Caco-2 (cell line): ENCODE data around the gene MLN. TPM values are rescaled to one million over a fixed set of nuclear protein-coding genes. Genes with fewer than 3 reads are reported as not detected.
A peak's percentile ranks its signal among the peaks of the same experiment; 100 is the strongest.

Experiments used
- BruUV-seq: library from RNA; stranded (reverse); fragments of 400-500 nt; replicated peaks from 2 replicates; lab custom pipeline; 2021; lab: Mats Ljungman, UMichigan
- CTCF ChIA-PET: fragments of 300-600 bp; sonication (Branson Sonifier 250); formaldehyde crosslinking; loops from one replicate; lab custom pipeline; 2022; ENCODE audit warnings: antibody characterized with exemption; lab: Charles Lee
- POLR2A ChIA-PET: fragments of 300-600 bp; sonication (Branson Sonifier 250); formaldehyde crosslinking; loops from one replicate; lab custom pipeline; 2022; ENCODE audit warnings: antibody characterized with exemption; lab: Charles Lee
- DNase-seq, 2 experiments: peaks; one replicate each; pipeline versions ENCODE4 v3.0.0 to v3.0.0-alpha.2; 2020 to 2022
- H3K27me3 ChIP-seq: replicated peaks from 2 replicates; pipeline ENCODE4 v1.6.0; 2011; ENCODE audit warnings: low read length; ENCODE audit not compliant: control insufficient read depth, insufficient read depth
- H3K36me3 ChIP-seq: 2 replicates; pipeline ENCODE4 v1.5.1; 2011; ENCODE audit warnings: low read length; ENCODE audit not compliant: control insufficient read depth, insufficient read depth
- H3K4me1 ChIP-seq: fragments of 250-450 bp; sonication (Bioruptor Pico); 2 replicates; pipeline ENCODE4 v1.5.1; 2020; ENCODE audit warnings: mild to moderate bottlenecking
- H3K4me3 ChIP-seq: 2 replicates; pipeline ENCODE4 v1.5.1; 2011; ENCODE audit warnings: low read depth, mild to moderate bottlenecking, control low read depth, low read length
- H3K9me3 ChIP-seq: fragments of 250-450 bp; sonication (Bioruptor Pico); 2 replicates; pipeline ENCODE4 v1.5.1; 2020; ENCODE audit warnings: mild to moderate bottlenecking, moderate library complexity
- H3K27ac Mint-ChIP-seq: one replicate; pipeline ENCODE4 v1.8.0; 2022; ENCODE audit warnings: mixed read lengths; ENCODE audit not compliant: unreplicated experiment
- H3K27me3 Mint-ChIP-seq: one replicate; pipeline ENCODE4 v1.8.0; 2022; ENCODE audit warnings: mixed read lengths; ENCODE audit not compliant: insufficient read depth, unreplicated experiment
- H3K36me3 Mint-ChIP-seq: one replicate; pipeline ENCODE4 v1.8.0; 2022; ENCODE audit warnings: mild to moderate bottlenecking, mixed read lengths; ENCODE audit not compliant: insufficient read depth, unreplicated experiment
- H3K4me1 Mint-ChIP-seq: one replicate; pipeline ENCODE4 v1.8.0; 2022; ENCODE audit warnings: low read depth, mixed read lengths; ENCODE audit not compliant: unreplicated experiment
- H3K4me3 Mint-ChIP-seq: one replicate; pipeline ENCODE4 v1.8.0; 2022; ENCODE audit warnings: mild to moderate bottlenecking, moderate library complexity, mixed read lengths; ENCODE audit not compliant: unreplicated experiment
- H3K9me3 Mint-ChIP-seq: one replicate; pipeline ENCODE4 v1.8.0; 2022; ENCODE audit warnings: mixed read lengths; ENCODE audit not compliant: unreplicated experiment
- intact Hi-C: fragments of 100-400 bp; cut with micrococcal nuclease; formaldehyde crosslinking; loops from one replicate; pipeline ENCODE4 v1.10.0; 2022; ENCODE audit not compliant: unreplicated experiment
- total RNA-seq: library from RNA; stranded (reverse); gene quantifications from 2 replicates; pipeline ENCODE4 v1.2.3, GENCODE V29; 2022
- TF ChIP-seq, protein P1 (sequence below), 2 experiments: fragments of 200-600 bp in 1 of 2; IDR thresholded peaks; 1 replicate in 1 of 2; 2 replicates in 1 of 2; pipeline versions ENCODE4 v1.5.1 to v1.8.0; 2011 to 2022; ENCODE audit warnings: antibody characterized with exemption in 1 of 2, control low read depth in 1 of 2, inconsistent platforms in 1 of 2, low read depth in 1 of 2, low read length in 1 of 2, mild to moderate bottlenecking in 1 of 2, moderate library complexity in 1 of 2; ENCODE audit not compliant: insufficient read depth in 1 of 2, severe bottlenecking in 1 of 2, unreplicated experiment in 1 of 2

Gene MLN
- total RNA-seq, 1 experiment from 2014 or later = not detected

- TF ChIP-seq, protein P1, sequence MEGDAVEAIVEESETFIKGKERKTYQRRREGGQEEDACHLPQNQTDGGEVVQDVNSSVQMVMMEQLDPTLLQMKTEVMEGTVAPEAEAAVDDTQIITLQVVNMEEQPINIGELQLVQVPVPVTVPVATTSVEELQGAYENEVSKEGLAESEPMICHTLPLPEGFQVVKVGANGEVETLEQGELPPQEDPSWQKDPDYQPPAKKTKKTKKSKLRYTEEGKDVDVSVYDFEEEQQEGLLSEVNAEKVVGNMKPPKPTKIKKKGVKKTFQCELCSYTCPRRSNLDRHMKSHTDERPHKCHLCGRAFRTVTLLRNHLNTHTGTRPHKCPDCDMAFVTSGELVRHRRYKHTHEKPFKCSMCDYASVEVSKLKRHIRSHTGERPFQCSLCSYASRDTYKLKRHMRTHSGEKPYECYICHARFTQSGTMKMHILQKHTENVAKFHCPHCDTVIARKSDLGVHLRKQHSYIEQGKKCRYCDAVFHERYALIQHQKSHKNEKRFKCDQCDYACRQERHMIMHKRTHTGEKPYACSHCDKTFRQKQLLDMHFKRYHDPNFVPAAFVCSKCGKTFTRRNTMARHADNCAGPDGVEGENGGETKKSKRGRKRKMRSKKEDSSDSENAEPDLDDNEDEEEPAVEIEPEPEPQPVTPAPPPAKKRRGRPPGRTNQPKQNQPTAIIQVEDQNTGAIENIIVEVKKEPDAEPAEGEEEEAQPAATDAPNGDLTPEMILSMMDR (IDR thresholded peaks at IDR 0.05; ENCODE audit: insufficient read depth in 1 of 2, low read depth in 1 of 2, low read length in 1 of 2, severe bottlenecking in 1 of 2, unreplicated experiment in 1 of 2) = no peak
- POLR2A ChIA-PET = no interaction called here
- H3K36me3 Mint-ChIP-seq = peaks cover 26% of the 10 kb centered on the region
Observed at GRCh38 chr6:33772902-33773472, 30.8 kb downstream of the MLN start.

DNA sequence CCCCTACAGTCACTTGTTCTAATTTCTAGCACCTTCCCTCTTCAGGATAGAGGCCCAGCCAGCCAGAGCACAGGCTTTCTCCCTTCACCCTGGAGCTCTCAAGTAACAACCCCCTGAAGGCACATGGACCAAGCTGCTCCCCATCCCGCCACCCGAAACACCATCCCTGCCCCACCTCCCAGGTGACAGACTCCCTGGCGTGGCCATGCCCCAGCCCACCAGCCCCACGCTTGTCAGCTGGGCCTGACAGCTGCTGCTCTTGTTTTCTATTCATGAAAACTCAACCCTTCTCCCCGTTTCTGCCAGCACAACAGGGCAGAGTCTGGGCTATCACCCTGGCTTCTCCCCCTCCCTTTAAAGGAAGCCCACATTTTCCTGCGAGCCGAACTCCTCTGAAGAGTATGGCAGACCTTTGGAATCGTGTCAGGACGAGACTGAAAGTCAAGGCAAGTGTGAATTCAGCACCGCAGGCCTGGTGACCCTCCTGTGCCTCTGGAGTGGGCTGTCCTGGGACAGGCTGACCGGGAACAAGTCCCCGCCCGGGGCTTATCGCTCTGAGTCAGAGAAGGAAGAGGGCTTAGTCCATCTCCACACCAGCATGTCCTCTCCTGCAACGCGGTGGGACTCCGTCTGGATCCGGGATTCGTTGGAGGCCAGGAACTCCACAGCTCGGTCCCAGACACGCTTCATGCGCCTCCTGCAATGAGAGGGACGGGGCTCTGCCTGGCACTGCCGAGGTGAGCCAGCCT, 31.5 kb downstream of the MLN start:
- Histone ChIP-seq H3K4me3 (no peak overlapping the region), H3K4me1 (no peaks in the 10 kb centered on the region), H3K27me3 (no peaks in the 10 kb centered on the region), H3K9me3 (no peaks in the 10 kb centered on the region), H3K36me3 (peaks cover 3% of the 10 kb centered on the region; the same call in 1 of the 2 replicates)
- no peak for DNase-seq
- Mint-ChIP-seq H3K27me3 (no peaks in the 10 kb centered on the region), H3K4me3 (no peak overlapping the region), H3K27ac (no peak overlapping the region), H3K36me3 (peaks cover 19% of the 10 kb centered on the region), H3K4me1 (no peaks in the 10 kb centered on the region), H3K9me3 (no peaks in the 10 kb centered on the region)
- no TSS peak for BruUV-seq
- POLR2A ChIA-PET = no interaction called here
- CTCF ChIA-PET = interaction anchor here (0.6 to 1.4 kb wide), 4 partner anchors 8 to 256 kb away, joined by 3 read pairs; no protein-coding TSS in a partner anchor
- TF ChIP-seq, protein P1 (IDR thresholded peaks at IDR 0.05; ENCODE audit: insufficient read depth in 1 of 2, low read depth in 1 of 2, low read length in 1 of 2, severe bottlenecking in 1 of 2, unreplicated experiment in 1 of 2) = no peak
- intact Hi-C loops = no loop called here

More at GRCh38 chr6:33772902-33773472, 30.8 kb downstream of the MLN start:
- no peaks in the 10 kb centered on the region for H3K9me3 ChIP-seq
- intact Hi-C loops = no loop called here
- Mint-ChIP-seq H3K27me3 (no peaks in the 10 kb centered on the region), H3K9me3 (no peaks in the 10 kb centered on the region), H3K4me3 (no peak overlapping the region), H3K4me1 (no peaks in the 10 kb centered on the region), H3K27ac (no peak overlapping the region)
- CTCF ChIA-PET = no interaction called here
- H3K4me3 ChIP-seq = no peak overlapping the region
- no TSS peak for BruUV-seq
- no peak for DNase-seq
- H3K36me3 ChIP-seq = peaks cover 3% of the 10 kb centered on the region
- H3K27me3 ChIP-seq = no peaks in the 10 kb centered on the region
- no peaks in the 10 kb centered on the region for H3K4me1 ChIP-seq

DNA sequence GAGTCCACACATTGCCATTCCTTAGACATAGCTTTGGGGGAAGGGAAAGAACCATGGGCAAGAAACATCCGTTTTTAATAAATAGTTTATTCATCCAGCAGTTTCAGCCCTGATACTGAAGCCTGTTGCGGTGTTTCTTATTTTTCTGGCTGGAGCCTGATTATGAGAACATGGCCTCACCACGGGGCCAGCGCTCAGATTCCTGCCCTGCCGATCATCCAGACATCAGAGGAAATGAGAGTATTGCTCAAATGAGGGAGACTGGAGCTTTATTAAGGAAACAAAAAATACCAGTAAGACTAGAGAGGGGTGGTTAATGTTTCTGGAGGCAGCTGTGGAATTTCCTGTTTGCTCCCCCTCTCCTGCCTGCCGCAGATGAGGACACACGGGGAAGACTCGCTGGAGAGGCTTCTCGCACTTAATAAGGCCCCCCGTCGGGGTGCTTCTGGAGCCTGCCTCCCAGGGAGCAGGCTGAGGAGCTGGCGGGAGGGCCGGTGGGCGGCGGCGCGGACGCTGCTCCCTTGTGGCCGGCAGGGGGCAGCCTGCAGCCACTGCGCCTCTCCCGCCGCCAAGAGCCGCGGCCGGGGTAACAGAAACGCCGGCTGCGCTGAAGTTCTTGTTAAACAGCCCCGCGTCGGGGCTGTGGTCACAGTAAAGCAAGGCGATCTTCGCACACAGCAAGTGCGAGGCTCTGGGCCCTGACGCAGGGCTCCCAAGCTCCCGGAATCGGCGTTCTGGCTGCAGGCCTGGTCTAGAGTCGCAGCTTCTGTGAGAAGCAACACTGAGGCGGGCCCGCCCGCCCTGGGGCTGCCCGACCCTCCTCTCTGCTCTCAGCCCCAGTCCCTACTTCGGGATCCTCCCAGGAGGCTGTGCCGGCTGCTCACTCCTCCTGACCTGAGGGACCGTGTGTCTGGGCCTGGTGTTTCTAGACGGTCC, 32.4 kb downstream of the MLN start:
- Mint-ChIP-seq H3K9me3 (no peaks in the 10 kb centered on the region), H3K36me3 (peaks cover 16% of the 10 kb centered on the region), H3K4me3 (no peak overlapping the region), H3K27ac (no peak overlapping the region), H3K27me3 (no peaks in the 10 kb centered on the region), H3K4me1 (no peaks in the 10 kb centered on the region)
- no peaks in the 10 kb centered on the region for H3K9me3 ChIP-seq
- peaks cover 3% of the 10 kb centered on the region; the same call in 1 of the 2 replicates for H3K36me3 ChIP-seq
- H3K4me3 ChIP-seq = no peak overlapping the region
- POLR2A ChIA-PET = no interaction called here
- CTCF ChIA-PET = interaction anchor here (1.0 to 1.4 kb wide), 4 partner anchors 9 to 256 kb away, joined by 3 read pairs; no protein-coding TSS in a partner anchor
- TF ChIP-seq, protein P1 (IDR thresholded peaks at IDR 0.05; ENCODE audit: insufficient read depth in 1 of 2, low read depth in 1 of 2, low read length in 1 of 2, severe bottlenecking in 1 of 2, unreplicated experiment in 1 of 2) = peak; percentile 10 to 55
- intact Hi-C loops = no loop called here
- peak in 1 of 2 experiments; percentile 26 for DNase-seq
- no peaks in the 10 kb centered on the region for H3K27me3 ChIP-seq
- BruUV-seq = TSS peak; percentile 33
- no peaks in the 10 kb centered on the region for H3K4me1 ChIP-seq
